ENCODE measurements around the gene ZNF518B.

GRCh38 chr4:10506077-10506476 lies 48.9 kb upstream of the ZNF518B start:
- TF ChIP-seq ZNF639 (CRISPR knock-in tag; conservative IDR thresholded peaks at IDR 0.05): no peak
- TF ChIP-seq KLF12 (CRISPR knock-in tag; IDR thresholded peaks at IDR 0.05; ENCODE audit: borderline replicate concordance): no peak
- no peak for TF ChIP-seq POLR2A (IDR thresholded peaks at IDR 0.05; ENCODE audit: insufficient read depth in 1 of 2, low read depth in 2 of 2, low read length in 2 of 2)
- TF ChIP-seq REL (CRISPR knock-in tag; conservative IDR thresholded peaks at IDR 0.05): no peak
- no peak for TF ChIP-seq KDM3A (CRISPR knock-in tag; IDR thresholded peaks at IDR 0.05; ENCODE audit: low read depth)
- no peak for TF ChIP-seq CTCF (CRISPR knock-in tag; IDR thresholded peaks at IDR 0.05)
- TF ChIP-seq SOX13 (IDR thresholded peaks at IDR 0.05): no peak
- no peak for TF ChIP-seq SOX13 (CRISPR knock-in tag; conservative IDR thresholded peaks at IDR 0.05 in 1 of 2, IDR thresholded peaks at IDR 0.05 in 1 of 2)
- TF ChIP-seq ZBTB33 (CRISPR knock-in tag; IDR thresholded peaks at IDR 0.05): no peak
- TF ChIP-seq TSC22D2 (CRISPR knock-in tag; IDR thresholded peaks at IDR 0.05; ENCODE audit: borderline replicate concordance): no peak
